GM19324 (cell line): ENCODE data around the gene CMIP.
"Not testable (repeated sequence)": the region's sequence is repeated elsewhere in the genome, so short reads cannot be mapped to it uniquely, and the experiment has no call there.

Source experiments
- ATAC-seq: cut with Tn5 transposase; IDR thresholded peaks from one replicate; pipeline ENCODE4 v1.9.1; 2021; ENCODE audit warnings: mild to moderate bottlenecking, moderate library complexity; ENCODE audit not compliant: unreplicated experiment, low FRiP score

The CMIP gene

DNA sequence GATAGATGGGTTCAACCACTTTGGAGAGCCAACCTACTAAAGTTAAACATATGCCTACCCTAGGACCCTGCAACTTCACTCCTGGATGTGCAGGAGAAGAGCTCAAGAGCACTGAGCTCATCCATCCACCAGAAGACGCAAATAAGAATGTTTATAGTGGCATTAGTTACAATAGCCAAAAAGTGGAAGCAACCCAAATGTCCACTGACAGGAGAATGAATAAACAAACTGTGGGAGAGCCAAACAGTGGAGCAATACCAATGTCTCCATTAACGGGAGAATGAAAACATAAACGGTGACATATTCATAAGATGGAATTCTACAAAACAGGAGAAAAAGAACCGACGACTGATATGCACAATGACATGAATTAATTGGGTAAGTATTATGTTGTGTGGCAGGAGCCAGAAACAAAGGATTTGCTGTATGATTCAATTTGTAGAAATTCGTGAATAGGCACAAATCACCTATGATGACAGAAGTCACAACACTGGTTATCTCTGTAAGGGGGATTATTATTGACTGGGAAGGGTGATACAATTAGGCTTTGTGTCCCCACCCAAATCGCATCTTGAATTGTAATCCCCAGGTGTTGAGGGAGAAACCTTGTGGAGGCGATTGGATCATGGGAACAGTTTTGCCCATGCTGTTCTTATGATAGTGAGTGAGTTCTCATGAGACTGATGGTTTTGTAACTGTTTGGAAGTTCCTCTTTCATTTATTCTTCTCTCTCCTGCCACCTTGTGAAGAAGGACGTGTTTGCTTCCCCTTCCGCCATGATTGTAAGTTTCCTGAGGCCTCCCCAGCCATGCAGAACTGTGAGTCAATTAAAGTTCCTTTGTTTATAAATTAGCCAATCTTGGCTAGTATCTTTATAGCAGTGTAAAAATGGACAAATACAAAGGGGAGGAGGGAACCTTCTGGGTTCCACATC is 276.6 kb downstream of the CMIP start:
- no peak for ATAC-seq

DNA sequence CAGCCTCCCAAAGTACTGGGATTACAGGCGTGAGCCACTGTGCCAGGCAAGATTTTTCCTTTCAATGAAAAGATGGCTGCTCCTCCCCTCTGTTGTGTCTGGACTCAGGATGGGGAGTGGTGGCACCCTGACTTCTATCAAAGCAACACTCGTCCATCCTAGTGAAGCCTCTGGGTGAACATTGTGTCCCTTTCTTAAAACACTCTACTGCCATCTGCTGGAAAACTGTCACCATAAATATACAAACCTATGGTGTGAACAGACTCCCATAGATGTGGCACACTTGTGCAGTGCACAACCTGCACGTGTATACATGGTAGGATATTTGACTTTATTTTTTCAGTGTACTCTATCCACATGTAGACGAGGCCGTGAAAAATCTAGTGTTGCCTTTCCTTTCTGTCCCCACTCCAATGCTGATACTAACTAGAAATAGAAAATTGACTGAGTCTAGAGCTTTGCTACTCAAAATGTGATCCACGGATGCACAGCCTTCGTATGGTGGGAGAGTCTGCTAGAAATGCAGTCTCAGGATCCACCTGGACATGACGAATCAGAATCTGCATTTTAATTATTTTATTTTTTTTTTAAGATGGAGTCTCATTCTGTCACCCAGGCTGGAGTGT is 278.6 kb downstream of the CMIP start:
- peak; percentile 57 for ATAC-seq

GRCh38 chr16:81728435-81728834 is 283.8 kb downstream of the CMIP start:
- no peak for ATAC-seq

DNA sequence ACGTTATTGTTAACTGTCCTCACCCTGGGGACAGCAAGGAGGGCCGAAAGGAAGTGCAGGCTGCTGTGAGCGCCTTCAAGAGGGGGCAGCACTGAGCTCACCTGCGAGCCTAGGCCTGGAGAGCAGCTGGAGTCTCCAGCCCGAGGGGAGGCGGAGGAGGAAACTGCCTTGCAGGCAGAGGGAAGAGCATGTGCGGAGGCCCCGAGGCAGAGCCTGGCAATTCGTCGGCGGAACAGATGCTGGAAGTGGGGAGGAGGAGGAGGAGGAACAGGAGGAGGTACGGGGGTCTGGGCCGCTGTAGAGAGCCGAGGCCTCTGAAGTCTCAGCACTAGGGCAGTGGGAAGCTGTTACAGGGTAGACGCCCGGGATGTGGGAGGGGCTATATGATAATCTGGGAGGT is 284.8 kb downstream of the CMIP start:
- ATAC-seq, result no peak

- peak; percentile 69 for ATAC-seq
These were observed 285.8 kb downstream of the CMIP start for GRCh38 chr16:81730090-81731051.

GRCh38 chr16:81731649-81732048 is 287.0 kb downstream of the CMIP start:
- ATAC-seq, result no peak

DNA sequence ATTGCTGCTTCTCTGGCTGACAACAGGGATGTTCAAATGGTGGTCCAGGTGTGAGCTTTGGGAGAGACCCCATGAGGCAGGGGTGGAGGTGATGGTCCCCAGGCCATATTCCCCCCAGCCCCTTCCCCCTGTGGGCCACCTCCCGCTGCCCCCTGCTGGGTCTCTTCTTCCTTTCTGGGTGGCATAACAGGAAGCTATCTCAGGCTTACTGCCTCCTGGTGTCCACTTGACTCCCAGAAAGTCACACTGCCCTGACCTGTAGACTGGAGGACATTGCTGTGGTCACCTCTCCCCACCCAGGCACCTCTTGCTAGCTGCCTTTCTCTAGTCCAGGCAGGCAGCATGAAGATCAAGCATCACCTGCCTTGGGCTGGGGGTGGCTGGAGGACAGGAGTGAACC is 288.1 kb downstream of the CMIP start:
- no peak for ATAC-seq

DNA sequence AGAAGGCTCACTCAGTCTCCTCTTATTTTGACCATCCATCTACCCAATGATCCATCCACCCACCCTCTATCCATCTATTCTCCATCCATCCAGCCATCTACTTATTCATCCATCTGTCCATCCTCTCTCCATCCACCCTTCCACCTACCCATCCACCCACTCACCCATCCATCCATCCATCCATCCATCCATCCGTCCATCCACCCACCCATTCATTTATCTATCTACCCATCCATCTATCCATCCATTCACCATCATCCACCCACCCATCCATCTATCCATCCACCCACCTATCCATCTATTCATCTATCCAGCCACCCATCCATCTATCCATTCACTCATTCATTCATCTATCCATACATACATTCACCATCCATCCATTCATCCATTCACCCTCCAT is 288.7 kb downstream of the CMIP start:
- no peak for ATAC-seq

DNA sequence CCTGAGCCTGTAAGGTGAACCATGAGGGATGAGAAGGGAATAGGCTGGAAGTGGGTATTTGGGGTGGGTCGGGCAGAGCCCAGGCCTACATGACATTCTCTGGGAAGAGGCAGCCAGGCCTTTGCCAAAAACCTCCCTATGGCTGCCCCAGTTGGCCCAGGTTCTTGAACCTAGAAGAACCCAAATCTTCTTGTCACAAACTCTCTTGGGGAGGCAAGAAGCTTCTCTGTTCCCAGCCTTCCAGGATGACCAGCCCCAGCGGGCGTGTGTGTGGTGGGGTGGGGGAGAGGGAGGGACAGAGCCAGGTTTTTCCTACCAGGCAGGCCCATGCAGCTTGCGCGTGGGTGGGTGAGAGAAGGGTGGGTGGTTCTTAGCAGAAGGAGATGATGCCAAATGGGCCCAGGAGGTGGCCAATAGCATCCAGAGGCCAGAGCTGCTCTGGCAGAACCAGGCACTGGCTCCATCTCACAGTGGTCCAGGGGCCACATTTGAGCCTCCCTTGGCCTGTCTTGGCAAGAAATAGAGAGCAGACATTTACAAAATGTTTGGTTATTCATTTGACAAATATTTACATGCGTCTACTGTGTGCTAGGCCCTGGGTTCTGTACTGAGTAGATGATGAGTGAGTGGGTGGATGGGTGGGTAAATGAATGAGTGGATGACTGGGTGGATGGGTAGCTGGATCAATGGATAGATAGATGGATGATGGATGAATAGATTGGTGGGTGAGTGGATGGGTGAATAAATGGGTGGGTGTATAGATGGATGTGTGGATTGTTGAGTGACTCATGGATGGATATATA is 290.2 kb downstream of the CMIP start:
- no peak for ATAC-seq

DNA sequence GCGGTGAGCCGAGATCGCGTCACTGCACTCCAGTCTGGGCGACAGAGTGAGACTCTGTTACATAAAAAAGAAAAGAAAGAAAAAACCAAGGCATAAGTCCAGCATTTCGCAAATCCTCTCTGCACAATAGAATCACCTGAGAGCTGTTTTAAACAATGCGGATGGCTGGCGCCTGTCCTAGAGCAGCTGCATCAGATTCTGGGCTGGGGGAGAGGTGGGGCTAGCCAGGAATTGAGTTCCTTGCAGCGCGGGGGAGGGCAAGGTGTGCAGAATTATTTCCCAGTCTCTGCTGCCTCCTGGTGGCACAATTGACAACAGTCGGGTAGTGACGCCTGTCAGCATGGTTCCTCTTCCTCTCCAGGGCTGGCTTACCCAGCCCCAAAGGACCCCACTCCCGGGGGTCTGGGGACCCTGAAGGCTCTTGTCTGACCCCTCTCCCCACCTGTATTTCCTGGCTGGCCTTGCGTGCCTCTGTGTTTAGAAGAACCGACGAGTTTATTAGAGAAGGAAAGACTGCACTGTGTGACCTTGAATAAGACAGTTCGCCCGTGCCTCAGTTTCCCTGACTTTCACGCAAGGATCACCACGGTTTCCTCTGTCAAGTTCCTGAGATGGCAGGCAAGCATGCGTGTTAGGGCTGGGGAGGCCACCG is 293.4 kb downstream of the CMIP start:
- ATAC-seq, result peak; percentile 49

GRCh38 chr16:81738783-81739496 is 294.3 kb downstream of the CMIP start:
- ATAC-seq, result no peak

DNA sequence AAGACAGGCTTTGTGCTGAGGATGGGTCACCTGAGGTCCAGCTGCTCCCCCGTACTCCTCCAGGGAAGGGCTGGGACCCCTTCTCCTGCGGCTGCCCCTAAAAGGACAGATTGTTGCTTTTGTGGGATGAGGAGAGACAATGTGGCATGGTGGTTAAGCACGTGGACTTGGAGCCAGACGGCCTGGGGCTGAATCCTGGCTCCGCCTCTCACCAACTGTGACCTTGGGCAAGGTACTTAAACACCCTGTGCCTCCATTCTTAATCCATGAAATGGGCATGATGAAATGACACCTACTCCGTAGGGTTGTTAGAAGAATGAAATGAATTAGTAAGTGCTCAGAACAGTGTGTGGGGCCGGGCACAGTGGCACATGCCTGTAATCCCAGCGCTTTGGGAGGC is 294.9 kb downstream of the CMIP start:
- no peak for ATAC-seq

GRCh38 chr16:81740169-81740568 is 295.6 kb downstream of the CMIP start:
- no peak for ATAC-seq

DNA sequence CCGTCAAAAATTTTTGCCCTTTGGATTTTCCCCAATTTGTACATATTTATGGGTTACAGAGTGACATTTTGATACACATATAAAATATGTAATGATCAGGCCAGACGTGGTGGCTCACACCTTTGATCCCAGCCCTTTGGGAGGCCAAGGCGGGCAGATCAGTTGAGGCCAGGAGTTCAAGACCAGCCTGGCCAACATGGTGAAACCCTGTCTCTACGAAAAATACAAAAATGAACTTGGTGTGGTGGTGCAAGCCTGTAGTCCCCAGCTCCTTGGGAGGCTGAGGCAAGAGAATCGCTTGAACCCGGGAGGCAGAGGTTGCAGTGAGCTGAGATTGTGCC is 296.8 kb downstream of the CMIP start:
- ATAC-seq, result not testable (repeated sequence)

DNA sequence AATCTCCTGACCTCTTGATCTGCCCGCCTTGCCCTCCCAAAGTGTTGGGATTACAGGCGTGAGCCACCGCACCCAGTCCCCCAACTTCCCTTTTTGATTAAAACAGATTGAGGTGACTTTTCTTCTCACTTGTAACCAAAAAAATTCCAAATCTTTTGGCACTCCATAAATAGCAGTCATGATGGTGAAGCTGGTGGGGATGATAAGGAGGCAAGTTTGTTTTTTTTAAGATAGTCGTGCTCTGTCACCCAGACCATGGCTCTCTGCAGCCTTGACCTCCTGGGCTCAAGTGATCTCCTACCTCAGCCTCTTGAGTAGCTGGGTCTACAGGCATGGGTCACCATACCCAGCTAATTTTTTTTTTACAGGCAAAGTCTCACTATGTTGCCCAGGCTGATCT is 299.8 kb downstream of the CMIP start:
- no peak for ATAC-seq

GRCh38 chr16:81744911-81745310 is 300.3 kb downstream of the CMIP start:
- no peak for ATAC-seq

GRCh38 chr16:81745704-81746558 is 301.3 kb downstream of the CMIP start:
- peak; percentile 64 for ATAC-seq

GRCh38 chr16:81746566-81746965 is 302.0 kb downstream of the CMIP start:
- no peak for ATAC-seq
